MCF 10A (cell line): ENCODE measurements around the gene EXT2. TPM values are rescaled to one million over a fixed set of nuclear protein-coding genes. Genes with fewer than 3 reads are reported as not detected.

Experiments used
- BruUV-seq: library from RNA; stranded (reverse); fragments of 400-500 nt; replicated peaks from 2 replicates; lab custom pipeline; 2021; lab: Mats Ljungman, UMichigan
- CTCF ChIA-PET: fragments of 300-600 bp; sonication (Branson Sonifier 250); formaldehyde crosslinking; extraction: SDS; loops from one replicate; lab custom pipeline; 2021; ENCODE audit warnings: antibody characterized with exemption, inconsistent platforms; lab: Yijun Ruan, JAX
- POLR2A ChIA-PET: fragments of 300-600, 350-650 bp; sonication (Branson Sonifier 250); formaldehyde crosslinking; extraction: SDS; loops from one replicate; lab custom pipeline; 2020; ENCODE audit warnings: antibody characterized with exemption, inconsistent platforms; lab: Yijun Ruan, JAX
- DNase-seq: peaks from one replicate; pipeline ENCODE4 v3.0.0-alpha.2; 2018; ENCODE audit not compliant: unreplicated experiment
- H3K27ac Mint-ChIP-seq: one replicate; pipeline ENCODE4 v1.8.0; 2022; ENCODE audit warnings: mild to moderate bottlenecking, low read depth, mixed read lengths; ENCODE audit not compliant: unreplicated experiment
- H3K27me3 Mint-ChIP-seq: one replicate; pipeline ENCODE4 v1.8.0; 2022; ENCODE audit warnings: mixed read lengths; ENCODE audit not compliant: insufficient read depth, unreplicated experiment
- H3K36me3 Mint-ChIP-seq: one replicate; pipeline ENCODE4 v1.8.0; 2022; ENCODE audit warnings: mild to moderate bottlenecking, moderate library complexity, mixed read lengths; ENCODE audit not compliant: insufficient read depth, unreplicated experiment
- H3K4me1 Mint-ChIP-seq: one replicate; pipeline ENCODE4 v1.8.0; 2022; ENCODE audit warnings: mixed read lengths; ENCODE audit not compliant: insufficient read depth, unreplicated experiment
- H3K4me3 Mint-ChIP-seq: one replicate; pipeline ENCODE4 v1.8.0; 2022; ENCODE audit warnings: mild to moderate bottlenecking, moderate library complexity, mixed read lengths; ENCODE audit not compliant: unreplicated experiment
- H3K9me3 Mint-ChIP-seq: one replicate; pipeline ENCODE4 v1.8.0; 2022; ENCODE audit warnings: mixed read lengths; ENCODE audit not compliant: unreplicated experiment
- CTCF ChIP-seq: fragments of 200-600 bp; IDR thresholded peaks from one replicate; pipeline ENCODE4 v1.8.0; 2022; ENCODE audit warnings: antibody characterized with exemption, mild to moderate bottlenecking; ENCODE audit not compliant: unreplicated experiment
- intact Hi-C: fragments of 100-400 bp; cut with micrococcal nuclease; formaldehyde crosslinking; loops from 2 replicates; pipeline ENCODE4 v1.14.1; 2022
- total RNA-seq: library from RNA; stranded (reverse); gene quantifications from 2 replicates; pipeline ENCODE4 v1.2.3, GENCODE V29; 2022

EXT2 gene
- total RNA-seq, 1 experiment from 2014 or later, result 73.1 TPM

GRCh38 chr11:44269369-44270351, 174.2 kb downstream of the EXT2 start:
- intact Hi-C loops, result no loop called here
- no peaks in the 10 kb centered on the region for H3K27me3 Mint-ChIP-seq
- no peak overlapping the region for H3K27ac Mint-ChIP-seq
- no peak for TF ChIP-seq CTCF
- H3K4me1 Mint-ChIP-seq, result no peaks in the 10 kb centered on the region
- no peaks in the 10 kb centered on the region for H3K9me3 Mint-ChIP-seq
- no peaks in the 10 kb centered on the region for H3K36me3 Mint-ChIP-seq
- H3K4me3 Mint-ChIP-seq, result no peak overlapping the region
- no peak for DNase-seq
- ChIA-PET POLR2A (interaction anchor here (0.6 kb wide), 1 partner anchor 55 kb away, joined by 3 read pairs; no protein-coding TSS in a partner anchor), CTCF (interaction anchor here (0.7 to 4.3 kb wide), 4 partner anchors 17 to 729 kb away, joined by 3 to 14 read pairs (median 3); no protein-coding TSS in a partner anchor)
- no TSS peak for BruUV-seq

- Mint-ChIP-seq H3K36me3 (no peaks in the 10 kb centered on the region), H3K27me3 (no peaks in the 10 kb centered on the region), H3K27ac (no peak overlapping the region), H3K9me3 (no peaks in the 10 kb centered on the region), H3K4me3 (no peak overlapping the region), H3K4me1 (no peaks in the 10 kb centered on the region)
- no peak for DNase-seq
- BruUV-seq, result no TSS peak
- POLR2A ChIA-PET, result interaction anchor here (0.7 kb wide), 1 partner anchor 300 kb away, joined by 3 read pairs; no protein-coding TSS in a partner anchor
- CTCF ChIA-PET, result interaction anchor here (0.6 to 4.3 kb wide), 3 partner anchors 16 to 265 kb away, joined by 3 to 14 read pairs (median 3); no protein-coding TSS in a partner anchor
- no peak for TF ChIP-seq CTCF
- intact Hi-C loops, result no loop called here
These were observed 175.2 kb downstream of the EXT2 start for GRCh38 chr11:44270403-44271273.

- Mint-ChIP-seq H3K27me3 (no peaks in the 10 kb centered on the region), H3K27ac (no peak overlapping the region), H3K4me1 (no peaks in the 10 kb centered on the region), H3K36me3 (no peaks in the 10 kb centered on the region), H3K9me3 (no peaks in the 10 kb centered on the region), H3K4me3 (no peak overlapping the region)
- TF ChIP-seq CTCF, result no peak
- POLR2A ChIA-PET, result interaction anchor here (0.7 kb wide), 1 partner anchor 299 kb away, joined by 3 read pairs; no protein-coding TSS in a partner anchor
- BruUV-seq, result no TSS peak
- CTCF ChIA-PET, result interaction anchor here (0.6 to 4.3 kb wide), 3 partner anchors 15 to 21 kb away, joined by 3 to 14 read pairs (median 4); no protein-coding TSS in a partner anchor
- intact Hi-C loops, result no loop called here
- no peak for DNase-seq
These were observed 175.8 kb downstream of the EXT2 start for GRCh38 chr11:44271286-44271685.
